ENCODE results near the gene MICAL2. TPM values are rescaled to one million over a fixed set of nuclear protein-coding genes. Genes with fewer than 3 reads are reported as not detected.

The MICAL2 gene
- total and polyA plus RNA-seq, 2 of the 13 experiments (the other 11 are each of a cell fraction or from before 2014, with no cell fraction given), result 0.78 to 1.1 TPM

GRCh38 chr11:12293486-12293885 is 183.1 kb downstream of the MICAL2 start:
- peaks cover 1% of the 10 kb centered on the region; the same call in 1 of the 2 replicates for H3K9me3 ChIP-seq (ENCODE audit: low read length)
- BruUV-seq (replicated peaks), result no TSS peak
- H2AFZ ChIP-seq (ENCODE audit: low read length), result no peak overlapping the region
- CTCF ChIA-PET (ENCODE audit: low intra/inter-chr PET ratio, low total read pairs), result no interaction called here
- H3K36me3 ChIP-seq (replicated peaks in 1 of 2; ENCODE audit: control insufficient read depth in 1 of 2, insufficient read depth in 2 of 2, low read length in 2 of 2), result no peaks in the 10 kb centered on the region
- H3K4me3 ChIP-seq (replicated peaks in 1 of 3; ENCODE audit: insufficient read depth in 1 of 3, low read depth in 2 of 3, low read length in 3 of 3), result no peak overlapping the region
- H3K4me1 ChIP-seq (ENCODE audit: insufficient read depth, low read length), result peaks cover 1% of the 10 kb centered on the region
- no peaks in the 10 kb centered on the region for H3K79me2 ChIP-seq (ENCODE audit: insufficient read depth, low read length)
- H4K20me1 ChIP-seq (ENCODE audit: insufficient read depth, low read length), result no peaks in the 10 kb centered on the region
- POLR2A ChIA-PET, result no interaction called here
- in situ Hi-C loops (cut with HindIII; ENCODE audit: extremely low pct_ligation_motif_present, low pct_unique_long_range_greater_than_20kb), result loop anchor here (25.0 kb wide), 1 partner anchor 481 kb away; no protein-coding TSS in a partner anchor
- H3K27ac ChIP-seq (ENCODE audit: extremely low read length, insufficient read depth, low read length), result no peak overlapping the region
- DNase-seq (ENCODE audit: low spot score) (no peak), ATAC-seq (no peak), FAIRE-seq (no peak)
- H3K27me3 ChIP-seq (ENCODE audit: control insufficient read depth in 1 of 2, insufficient read depth in 2 of 2, low read length in 2 of 2), result no peaks in the 10 kb centered on the region; a peak in 2 of 5 replicates
- WGBS (ENCODE audit: low lambda C conversion rate), result 61% methylated on average over 6 of the region's 6 CpGs
- no peak overlapping the region for H3K9ac ChIP-seq (ENCODE audit: insufficient read depth, low read depth, low read length)
- H3K4me2 ChIP-seq (ENCODE audit: low read depth, low read length), result no peak overlapping the region
- intact Hi-C loops (cut with micrococcal nuclease; ENCODE audit: unreplicated experiment), result no loop called here
- TF ChIP-seq ZNF407 (CRISPR knock-in tag; IDR thresholded peaks at IDR 0.05; ENCODE audit: not compliant biosample characterization), result no peak
- TF ChIP-seq MLX (CRISPR knock-in tag; IDR thresholded peaks at IDR 0.05), result no peak
- TF ChIP-seq TRIM22 (IDR thresholded peaks at IDR 0.05), result no peak
- TF ChIP-seq ATF7-NPFF (CRISPR knock-in tag; IDR thresholded peaks at IDR 0.05; ENCODE audit: low read depth), result no peak
- no peak for TF ChIP-seq U2AF1 (optimal IDR thresholded peaks at IDR 0.05; ENCODE audit: low read depth, low read length)
- TF ChIP-seq SOX5 (CRISPR knock-in tag; IDR thresholded peaks at IDR 0.05; ENCODE audit: borderline replicate concordance), result no peak
- TF ChIP-seq ZNF121 (CRISPR knock-in tag; IDR thresholded peaks at IDR 0.05), result no peak
- no peak for TF ChIP-seq SATB2 (CRISPR knock-in tag; IDR thresholded peaks at IDR 0.05)
- no peak for TF ChIP-seq ZNF792 (CRISPR knock-in tag; IDR thresholded peaks at IDR 0.05)
- TF ChIP-seq ZNF576 (CRISPR knock-in tag; IDR thresholded peaks at IDR 0.05), result no peak
- no peak for TF ChIP-seq ZNF12 (CRISPR knock-in tag; IDR thresholded peaks at IDR 0.05)
- TF ChIP-seq ZNF547 (CRISPR knock-in tag; IDR thresholded peaks at IDR 0.05), result no peak
- no peak for TF ChIP-seq BRF2 (CRISPR knock-in tag; IDR thresholded peaks at IDR 0.05)
- TF ChIP-seq ASH2L (IDR thresholded peaks at IDR 0.05; ENCODE audit: insufficient read length, low read depth, low read length), result no peak
- TF ChIP-seq HOXA7 (CRISPR knock-in tag; IDR thresholded peaks at IDR 0.05), result no peak
